ENCODE data around the gene PTGES. TPM values are rescaled to one million over a fixed set of nuclear protein-coding genes. Genes with fewer than 3 reads are reported as not detected.

Gene PTGES
- total and polyA plus RNA-seq, 9 of the 15 experiments (the other 6 are each of a cell fraction or from before 2014, with no cell fraction given): 0.13 TPM; not detected in 8

GRCh38 chr9:129783516-129784361 lies 30.9 kb upstream of the PTGES start (continued):
- TF ChIP-seq NFIX (CRISPR knock-in tag; IDR thresholded peaks at IDR 0.05; ENCODE audit: low read depth): no peak
- no peak for TF ChIP-seq U2AF2 (optimal IDR thresholded peaks at IDR 0.05; ENCODE audit: low read depth, low read length)
- TF ChIP-seq MYBL2 (IDR thresholded peaks at IDR 0.05; ENCODE audit: low read depth): no peak
- no peak for TF ChIP-seq MYBL2 (CRISPR knock-in tag; IDR thresholded peaks at IDR 0.05; ENCODE audit: borderline replicate concordance)
- TF ChIP-seq MCM5 (IDR thresholded peaks at IDR 0.05; ENCODE audit: low read depth): no peak
- TF ChIP-seq, protein P1, sequence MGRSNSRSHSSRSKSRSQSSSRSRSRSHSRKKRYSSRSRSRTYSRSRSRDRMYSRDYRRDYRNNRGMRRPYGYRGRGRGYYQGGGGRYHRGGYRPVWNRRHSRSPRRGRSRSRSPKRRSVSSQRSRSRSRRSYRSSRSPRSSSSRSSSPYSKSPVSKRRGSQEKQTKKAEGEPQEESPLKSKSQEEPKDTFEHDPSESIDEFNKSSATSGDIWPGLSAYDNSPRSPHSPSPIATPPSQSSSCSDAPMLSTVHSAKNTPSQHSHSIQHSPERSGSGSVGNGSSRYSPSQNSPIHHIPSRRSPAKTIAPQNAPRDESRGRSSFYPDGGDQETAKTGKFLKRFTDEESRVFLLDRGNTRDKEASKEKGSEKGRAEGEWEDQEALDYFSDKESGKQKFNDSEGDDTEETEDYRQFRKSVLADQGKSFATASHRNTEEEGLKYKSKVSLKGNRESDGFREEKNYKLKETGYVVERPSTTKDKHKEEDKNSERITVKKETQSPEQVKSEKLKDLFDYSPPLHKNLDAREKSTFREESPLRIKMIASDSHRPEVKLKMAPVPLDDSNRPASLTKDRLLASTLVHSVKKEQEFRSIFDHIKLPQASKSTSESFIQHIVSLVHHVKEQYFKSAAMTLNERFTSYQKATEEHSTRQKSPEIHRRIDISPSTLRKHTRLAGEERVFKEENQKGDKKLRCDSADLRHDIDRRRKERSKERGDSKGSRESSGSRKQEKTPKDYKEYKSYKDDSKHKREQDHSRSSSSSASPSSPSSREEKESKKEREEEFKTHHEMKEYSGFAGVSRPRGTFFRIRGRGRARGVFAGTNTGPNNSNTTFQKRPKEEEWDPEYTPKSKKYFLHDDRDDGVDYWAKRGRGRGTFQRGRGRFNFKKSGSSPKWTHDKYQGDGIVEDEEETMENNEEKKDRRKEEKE (IDR thresholded peaks at IDR 0.05; ENCODE audit: borderline replicate concordance in 1 of 2, control insufficient read depth in 1 of 2, low read depth in 2 of 2, low read length in 1 of 2): no peak
- no peak for TF ChIP-seq RBM17 (IDR thresholded peaks at IDR 0.05; ENCODE audit: borderline replicate concordance, low read depth, low read length)
- no peak for TF ChIP-seq PCBP2 (IDR thresholded peaks at IDR 0.05; ENCODE audit: low read depth, low read length, poor library complexity, severe bottlenecking)
- no peak for TF ChIP-seq ZNF212 (CRISPR knock-in tag; IDR thresholded peaks at IDR 0.05)
- no peak for TF ChIP-seq PHTF2 (CRISPR knock-in tag; IDR thresholded peaks at IDR 0.05)
- no peak for TF ChIP-seq CGGBP1 (CRISPR knock-in tag; IDR thresholded peaks at IDR 0.05)
- no peak for TF ChIP-seq CCAR2 (IDR thresholded peaks at IDR 0.05; ENCODE audit: low read depth, low read length)
- TF ChIP-seq ATF1 (CRISPR knock-in tag; IDR thresholded peaks at IDR 0.05): no peak
- TF ChIP-seq ATF1 (tag; IDR thresholded peaks at IDR 0.05): no peak
- TF ChIP-seq, protein P2, sequence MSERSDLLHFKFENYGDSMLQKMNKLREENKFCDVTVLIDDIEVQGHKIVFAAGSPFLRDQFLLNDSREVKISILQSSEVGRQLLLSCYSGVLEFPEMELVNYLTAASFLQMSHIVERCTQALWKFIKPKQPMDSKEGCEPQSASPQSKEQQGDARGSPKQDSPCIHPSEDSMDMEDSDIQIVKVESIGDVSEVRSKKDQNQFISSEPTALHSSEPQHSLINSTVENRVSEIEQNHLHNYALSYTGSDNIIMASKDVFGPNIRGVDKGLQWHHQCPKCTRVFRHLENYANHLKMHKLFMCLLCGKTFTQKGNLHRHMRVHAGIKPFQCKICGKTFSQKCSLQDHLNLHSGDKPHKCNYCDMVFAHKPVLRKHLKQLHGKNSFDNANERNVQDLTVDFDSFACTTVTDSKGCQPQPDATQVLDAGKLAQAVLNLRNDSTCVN (CRISPR knock-in tag; IDR thresholded peaks at IDR 0.05): no peak
- TF ChIP-seq ZNF57 (CRISPR knock-in tag; IDR thresholded peaks at IDR 0.05): no peak
- TF ChIP-seq, protein P3, sequence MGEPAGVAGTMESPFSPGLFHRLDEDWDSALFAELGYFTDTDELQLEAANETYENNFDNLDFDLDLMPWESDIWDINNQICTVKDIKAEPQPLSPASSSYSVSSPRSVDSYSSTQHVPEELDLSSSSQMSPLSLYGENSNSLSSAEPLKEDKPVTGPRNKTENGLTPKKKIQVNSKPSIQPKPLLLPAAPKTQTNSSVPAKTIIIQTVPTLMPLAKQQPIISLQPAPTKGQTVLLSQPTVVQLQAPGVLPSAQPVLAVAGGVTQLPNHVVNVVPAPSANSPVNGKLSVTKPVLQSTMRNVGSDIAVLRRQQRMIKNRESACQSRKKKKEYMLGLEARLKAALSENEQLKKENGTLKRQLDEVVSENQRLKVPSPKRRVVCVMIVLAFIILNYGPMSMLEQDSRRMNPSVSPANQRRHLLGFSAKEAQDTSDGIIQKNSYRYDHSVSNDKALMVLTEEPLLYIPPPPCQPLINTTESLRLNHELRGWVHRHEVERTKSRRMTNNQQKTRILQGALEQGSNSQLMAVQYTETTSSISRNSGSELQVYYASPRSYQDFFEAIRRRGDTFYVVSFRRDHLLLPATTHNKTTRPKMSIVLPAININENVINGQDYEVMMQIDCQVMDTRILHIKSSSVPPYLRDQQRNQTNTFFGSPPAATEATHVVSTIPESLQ (CRISPR knock-in tag; IDR thresholded peaks at IDR 0.05): no peak
